ENCODE results near the gene ZNF549.

The ZNF549 gene

DNA sequence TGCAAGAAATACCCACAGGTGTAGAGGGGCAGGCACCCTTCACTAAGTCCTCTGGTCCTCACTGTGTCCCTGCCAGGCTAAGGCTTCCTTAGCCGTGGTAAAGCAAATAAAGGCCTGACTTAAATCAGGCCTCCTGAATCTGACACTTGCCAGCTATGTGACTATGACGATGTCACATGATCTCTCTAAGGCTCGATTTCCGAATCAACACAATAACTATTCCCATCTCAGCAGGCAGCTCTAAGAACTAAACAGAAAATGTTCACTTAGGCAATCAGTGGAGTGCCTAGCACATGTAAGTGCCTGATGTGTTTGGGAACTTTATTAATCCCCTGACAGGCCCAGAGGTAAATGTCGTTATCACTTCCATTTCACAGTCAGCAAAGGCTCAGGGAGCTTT lies 30.5 kb downstream of the ZNF549 start:
- Mint-ChIP-seq H3K36me3 (peaks cover 48% of the 10 kb centered on the region), H3K4me1 (ENCODE audit: low read depth) (peaks cover 33% of the 10 kb centered on the region), H3K27me3 (no peaks in the 10 kb centered on the region), H3K27ac (no peak overlapping the region), H3K9me3 (ENCODE audit: low read depth) (peaks cover 14% of the 10 kb centered on the region), H3K4me3 (peak overlapping the region; percentile 92)

DNA sequence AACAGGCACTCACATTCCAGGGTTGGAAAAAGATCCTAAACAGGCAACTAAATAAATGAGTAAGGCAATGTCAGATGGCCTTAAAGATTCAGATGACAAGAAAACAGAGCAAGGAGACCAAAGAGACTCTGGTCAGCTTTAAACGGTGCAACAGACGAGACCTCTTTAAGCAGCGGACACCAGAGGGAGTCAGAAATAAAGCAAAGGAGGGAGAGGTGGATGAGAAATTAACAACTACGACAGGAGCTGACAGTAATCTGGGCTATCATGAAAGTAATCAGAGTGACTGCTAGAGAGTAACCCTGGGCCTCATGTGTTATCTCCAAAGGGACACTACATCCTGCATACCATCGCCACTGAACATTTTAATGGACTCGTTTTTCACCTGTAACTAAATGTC lies 31.4 kb downstream of the ZNF549 start:
- Mint-ChIP-seq H3K4me1 (ENCODE audit: low read depth) (peaks cover 33% of the 10 kb centered on the region), H3K36me3 (peaks cover 45% of the 10 kb centered on the region), H3K9me3 (ENCODE audit: low read depth) (peaks cover 15% of the 10 kb centered on the region)

DNA sequence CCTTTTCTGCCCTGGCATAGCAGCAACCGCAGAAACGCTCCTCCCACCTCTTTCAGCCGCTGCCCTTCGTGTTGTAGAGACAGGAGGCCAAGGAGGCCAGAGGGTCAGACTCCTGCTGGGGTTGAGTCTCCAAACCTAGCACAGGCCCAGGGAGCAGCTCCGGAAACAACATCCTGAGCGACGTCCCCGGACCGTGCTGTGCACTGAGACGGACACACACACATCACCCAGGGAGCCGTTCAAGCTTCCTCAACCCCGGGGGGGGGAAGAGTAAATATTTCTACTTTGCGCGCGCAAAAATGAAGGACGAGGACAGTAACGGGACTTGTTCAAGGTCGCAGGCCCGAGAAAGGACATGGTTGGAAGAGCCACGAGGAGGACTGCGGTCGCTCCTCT lies 31.9 kb downstream of the ZNF549 start:
- Mint-ChIP-seq H3K36me3 (peaks cover 46% of the 10 kb centered on the region), H3K27me3 (no peaks in the 10 kb centered on the region), H3K4me3 (peak overlapping the region; percentile 92), H3K9me3 (ENCODE audit: low read depth) (peaks cover 18% of the 10 kb centered on the region), H3K27ac (peak overlapping the region; percentile 87), H3K4me1 (ENCODE audit: low read depth) (peaks cover 33% of the 10 kb centered on the region)

More for the DNA sequence above, 31.4 kb downstream of the ZNF549 start:
- peak overlapping the region; percentile 87 for H3K27ac Mint-ChIP-seq
- no peaks in the 10 kb centered on the region for H3K27me3 Mint-ChIP-seq
- peak overlapping the region; percentile 92 for H3K4me3 Mint-ChIP-seq

DNA sequence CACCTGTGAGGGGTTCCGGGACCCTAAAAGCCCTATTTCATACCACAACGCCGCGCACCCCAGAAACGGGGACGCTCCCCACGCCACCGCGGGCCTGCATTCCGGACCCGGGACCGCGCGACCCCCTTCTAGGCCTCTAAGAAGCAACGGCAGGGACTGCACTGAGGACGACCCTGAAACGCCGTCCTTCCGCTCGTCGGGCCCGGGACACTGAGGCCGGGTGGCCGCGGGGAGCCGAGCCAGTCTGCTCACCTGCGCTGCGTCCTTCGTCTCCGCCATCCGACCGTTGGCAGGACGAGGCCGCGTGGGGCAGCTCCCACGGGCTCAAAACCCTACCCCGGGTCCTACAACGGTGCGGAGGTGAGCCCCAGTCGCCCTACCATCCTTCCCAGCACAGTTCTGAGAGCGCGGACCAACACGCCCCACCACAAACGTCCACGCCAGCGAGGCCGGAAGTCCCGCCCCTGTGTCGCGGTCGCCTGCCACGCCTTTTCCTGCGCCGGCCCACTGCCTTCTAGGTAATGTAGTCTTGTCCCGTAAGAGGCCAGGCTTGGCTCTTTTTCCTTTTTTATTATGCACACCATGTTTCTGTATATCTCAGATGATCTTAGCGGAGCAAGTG lies 32.4 kb downstream of the ZNF549 start, which contains the start of gene ZNF550:
TSS of gene ZNF550 (minus strand) at position 460 of the 622 bp plus-strand sequence. CDS start at position 279, 181 bp downstream.
- Mint-ChIP-seq H3K36me3 (peaks cover 41% of the 10 kb centered on the region), H3K27ac (peak within 1 kb of the TSS; percentile 92), H3K9me3 (ENCODE audit: low read depth) (peaks cover 18% of the 10 kb centered on the region), H3K4me3 (peak within 1 kb of the TSS; percentile 92), H3K27me3 (no peaks in the 10 kb centered on the region), H3K4me1 (ENCODE audit: low read depth) (peaks cover 33% of the 10 kb centered on the region)

DNA sequence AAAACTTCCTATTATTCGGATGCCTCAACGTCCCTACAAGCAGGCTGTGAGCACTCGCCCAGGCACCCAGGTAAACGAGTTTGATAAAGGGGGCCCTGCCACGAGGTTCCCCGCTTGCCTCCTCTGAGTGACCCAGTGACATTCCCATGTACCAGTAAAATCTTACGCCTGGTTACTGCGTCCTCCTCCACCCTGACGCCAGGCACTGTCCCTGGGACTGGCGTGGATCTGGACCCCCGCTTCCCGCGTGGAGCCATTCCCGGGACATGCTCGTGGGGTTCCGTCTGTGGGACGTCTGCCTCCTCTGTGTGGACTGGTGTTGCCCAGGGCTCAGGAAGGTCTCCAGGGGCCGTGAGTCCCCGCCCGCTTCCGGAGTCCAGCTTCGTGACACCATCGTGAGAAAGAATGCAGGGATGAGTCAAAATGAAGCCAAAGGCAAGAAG lies 32.9 kb downstream of the ZNF549 start:
- Mint-ChIP-seq H3K27me3 (no peaks in the 10 kb centered on the region), H3K27ac (peak overlapping the region; percentile 92), H3K9me3 (ENCODE audit: low read depth) (peaks cover 15% of the 10 kb centered on the region), H3K36me3 (peaks cover 35% of the 10 kb centered on the region), H3K4me1 (ENCODE audit: low read depth) (peaks cover 33% of the 10 kb centered on the region), H3K4me3 (peak overlapping the region; percentile 92)

DNA sequence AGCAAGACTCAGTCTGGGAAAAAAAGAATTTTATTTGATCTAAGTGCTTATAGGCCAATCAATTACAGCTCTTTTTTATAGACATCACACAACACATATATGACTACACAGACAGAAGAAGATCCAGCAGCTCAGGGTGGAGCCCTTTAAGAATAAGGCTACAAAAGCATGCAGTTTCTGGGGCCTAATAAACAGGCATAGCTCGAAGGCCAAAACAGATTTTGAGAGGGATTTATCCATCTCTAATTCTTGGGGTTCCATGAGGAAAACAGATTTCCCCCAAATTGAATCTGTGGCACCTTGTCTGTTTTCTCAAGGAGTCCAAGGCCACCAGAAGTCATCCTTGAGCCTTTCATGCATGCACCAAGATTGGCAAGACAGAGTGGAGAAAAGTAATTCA lies 36.4 kb downstream of the ZNF549 start:
- Mint-ChIP-seq H3K9me3 (ENCODE audit: low read depth) (peaks cover 29% of the 10 kb centered on the region), H3K36me3 (peaks cover 23% of the 10 kb centered on the region), H3K4me3 (no peak overlapping the region)

DNA sequence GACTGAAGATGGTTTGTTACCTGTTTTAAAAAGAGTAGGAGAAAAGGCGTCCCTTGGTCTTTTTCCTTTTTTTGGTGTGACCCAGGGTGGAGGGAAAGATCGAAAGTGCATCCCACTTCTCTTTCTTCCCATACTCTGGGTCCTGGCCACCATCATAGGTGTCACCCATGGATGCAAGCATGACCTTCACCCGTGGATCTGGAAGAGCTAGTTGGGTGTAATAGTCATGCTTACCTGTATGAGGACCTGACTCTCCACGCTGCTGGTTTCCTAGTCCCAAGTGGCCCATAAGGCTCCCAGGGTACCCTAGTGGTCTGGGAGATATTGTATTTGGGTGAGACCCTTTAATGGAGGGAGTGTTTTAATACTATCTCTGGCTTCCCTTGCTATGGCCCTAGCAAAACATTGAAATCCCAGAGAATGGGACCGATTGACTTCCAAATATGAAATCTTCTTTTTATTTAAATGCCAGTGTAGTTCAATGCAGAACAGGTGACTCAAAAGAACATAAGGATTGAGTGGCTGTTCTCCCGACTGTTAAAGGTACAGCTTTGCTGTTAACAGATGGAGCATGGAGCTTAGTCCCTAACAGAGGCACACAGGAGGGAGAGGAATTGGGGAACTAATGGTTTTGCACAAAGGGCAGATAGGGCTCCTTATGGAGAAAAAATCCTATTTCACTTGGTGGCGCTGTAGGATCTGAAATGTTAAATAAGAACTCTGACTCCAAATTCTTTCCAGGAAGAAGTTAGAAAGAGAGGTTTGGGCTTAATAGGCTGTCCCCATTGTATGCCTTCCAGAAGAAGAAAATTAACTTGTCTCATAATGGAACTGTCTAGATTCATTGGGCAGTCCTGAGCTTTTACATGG lies 39.5 kb downstream of the ZNF549 start:
- H3K36me3 Mint-ChIP-seq: peaks cover 21% of the 10 kb centered on the region
- H3K9me3 Mint-ChIP-seq (ENCODE audit: low read depth): peaks cover 31% of the 10 kb centered on the region
- H3K27ac Mint-ChIP-seq: no peak overlapping the region
- no peak overlapping the region for H3K4me3 Mint-ChIP-seq
- H3K4me1 Mint-ChIP-seq (ENCODE audit: low read depth): no peaks in the 10 kb centered on the region
- no peaks in the 10 kb centered on the region for H3K27me3 Mint-ChIP-seq

More for the DNA sequence above, 36.4 kb downstream of the ZNF549 start:
- peaks cover 19% of the 10 kb centered on the region for H3K4me1 Mint-ChIP-seq (ENCODE audit: low read depth)
- no peaks in the 10 kb centered on the region for H3K27me3 Mint-ChIP-seq
- no peak overlapping the region for H3K27ac Mint-ChIP-seq

DNA sequence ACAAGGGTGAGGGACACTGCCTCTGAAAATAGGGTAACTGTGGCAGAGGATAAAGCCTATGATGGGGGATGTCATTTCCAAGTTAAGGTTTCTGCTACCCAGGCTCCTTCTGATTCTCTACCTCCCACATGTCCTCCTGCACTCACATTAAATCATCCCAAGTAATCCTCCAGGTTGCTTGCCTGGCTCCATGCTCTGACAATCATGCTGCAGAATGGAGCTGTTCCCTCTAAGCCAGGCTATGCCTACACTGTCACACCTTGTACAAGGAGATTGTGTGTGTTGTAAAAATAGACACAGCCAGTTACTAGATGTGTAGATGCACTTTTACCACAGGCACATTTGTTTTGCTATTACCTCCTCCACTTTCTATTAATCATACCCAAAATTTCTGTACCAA lies 43.6 kb downstream of the ZNF549 start:
- Mint-ChIP-seq H3K36me3 (peaks cover 40% of the 10 kb centered on the region), H3K4me3 (no peak overlapping the region), H3K27me3 (no peaks in the 10 kb centered on the region), H3K9me3 (ENCODE audit: low read depth) (peaks cover 20% of the 10 kb centered on the region), H3K4me1 (ENCODE audit: low read depth) (no peaks in the 10 kb centered on the region), H3K27ac (no peak overlapping the region)

DNA sequence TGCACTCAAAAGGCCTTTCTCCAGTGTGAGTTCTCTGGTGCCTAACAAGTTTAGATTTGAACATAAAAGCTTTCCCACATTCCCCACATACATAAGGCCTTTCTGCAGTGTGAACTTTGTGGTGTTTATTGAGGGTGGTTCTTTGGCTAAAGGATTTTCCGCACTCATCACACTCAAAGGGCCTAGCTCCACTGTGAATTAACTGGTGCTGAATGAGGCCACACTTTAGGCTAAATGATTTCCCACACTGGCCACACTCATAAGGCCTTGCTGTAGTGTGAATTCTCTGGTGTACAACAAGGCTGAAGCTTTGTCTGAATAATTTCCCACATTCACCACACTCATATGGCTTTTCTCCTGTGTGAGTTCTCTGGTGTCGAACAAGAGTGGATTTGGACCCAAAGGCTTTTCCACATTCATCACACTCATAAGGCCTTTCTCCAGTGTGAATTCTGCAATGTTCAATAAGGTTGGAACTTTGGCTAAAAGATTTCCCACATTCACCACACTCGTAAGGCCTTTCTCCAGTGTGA lies 45.3 kb downstream of the ZNF549 start:
- Mint-ChIP-seq H3K4me1 (ENCODE audit: low read depth) (peaks cover 10% of the 10 kb centered on the region), H3K27ac (no peak overlapping the region), H3K4me3 (no peak overlapping the region), H3K36me3 (peaks cover 55% of the 10 kb centered on the region), H3K9me3 (ENCODE audit: low read depth) (peaks cover 26% of the 10 kb centered on the region), H3K27me3 (no peaks in the 10 kb centered on the region)

DNA sequence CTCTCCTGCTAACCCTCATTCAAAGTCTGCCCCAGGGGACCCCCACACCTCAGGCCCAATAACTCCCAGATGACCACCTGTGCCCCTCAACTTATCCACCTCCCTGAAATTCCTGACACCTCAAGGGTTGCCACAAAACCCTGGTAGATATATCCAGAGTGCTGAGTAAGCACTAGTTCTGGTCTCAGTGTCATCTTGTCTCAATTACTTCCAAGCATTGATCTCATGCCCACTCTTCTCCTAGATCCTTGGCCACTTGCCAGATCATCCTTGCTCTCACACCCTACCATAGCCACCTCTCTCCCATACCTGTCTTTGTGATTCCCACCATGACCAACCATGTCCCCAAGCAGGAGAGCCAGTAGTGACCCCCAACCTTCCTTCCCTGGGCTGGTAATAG lies 49.5 kb downstream of the ZNF549 start:
- peaks cover 23% of the 10 kb centered on the region for H3K4me1 Mint-ChIP-seq (ENCODE audit: low read depth)
- H3K27ac Mint-ChIP-seq: no peak overlapping the region
- H3K4me3 Mint-ChIP-seq: peak overlapping the region; percentile 71
- H3K9me3 Mint-ChIP-seq (ENCODE audit: low read depth): peaks cover 27% of the 10 kb centered on the region
- H3K27me3 Mint-ChIP-seq: no peaks in the 10 kb centered on the region
- H3K36me3 Mint-ChIP-seq: peaks cover 52% of the 10 kb centered on the region

DNA sequence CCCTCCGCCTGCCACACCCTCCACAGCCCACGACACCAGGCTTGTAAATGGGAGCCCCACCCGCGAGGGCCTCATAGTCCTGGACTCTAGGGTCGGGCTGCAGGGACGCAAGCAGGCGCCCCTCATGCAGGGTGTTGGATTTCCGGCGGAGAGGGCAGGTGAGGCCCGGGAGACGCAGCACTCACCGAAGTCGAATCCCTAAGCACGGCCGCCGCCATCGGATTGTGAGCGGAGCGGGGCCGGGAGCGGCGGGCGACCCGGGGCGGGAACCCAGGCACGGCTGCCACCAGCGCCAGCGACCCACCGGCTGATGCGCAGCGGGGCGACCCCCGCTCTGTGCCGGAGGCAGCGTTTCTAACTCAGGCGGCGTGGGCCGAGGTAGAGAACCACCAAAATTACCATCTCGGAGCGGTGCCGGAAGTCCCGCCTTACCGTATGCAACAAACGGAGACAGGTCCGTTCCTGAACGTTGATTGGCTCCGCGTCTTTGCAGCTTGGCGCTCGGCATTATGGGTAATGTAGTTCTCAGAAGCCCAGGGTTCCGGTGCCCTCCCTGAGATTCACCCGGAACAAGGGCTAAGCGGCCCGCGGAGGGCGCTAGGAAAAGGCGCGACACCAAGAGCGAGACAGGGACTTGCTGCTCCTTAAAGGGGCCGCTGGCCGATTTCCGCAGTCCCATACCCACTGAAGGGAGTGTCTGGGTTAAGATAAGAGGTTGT lies 51.5 kb downstream of the ZNF549 start, which contains the start of gene ZNF416:
TSS of gene ZNF416 (minus strand) at position 425 of the 719 bp plus-strand sequence. CDS start at position 218, 207 bp downstream.
- H3K36me3 Mint-ChIP-seq: peaks cover 36% of the 10 kb centered on the region
- H3K27me3 Mint-ChIP-seq: no peaks in the 10 kb centered on the region
- peak within 1 kb of the TSS; percentile 73 for H3K27ac Mint-ChIP-seq
- peaks cover 27% of the 10 kb centered on the region for H3K9me3 Mint-ChIP-seq (ENCODE audit: low read depth)
- H3K4me1 Mint-ChIP-seq (ENCODE audit: low read depth): peaks cover 25% of the 10 kb centered on the region
- peak within 1 kb of the TSS; percentile 84 for H3K4me3 Mint-ChIP-seq

DNA sequence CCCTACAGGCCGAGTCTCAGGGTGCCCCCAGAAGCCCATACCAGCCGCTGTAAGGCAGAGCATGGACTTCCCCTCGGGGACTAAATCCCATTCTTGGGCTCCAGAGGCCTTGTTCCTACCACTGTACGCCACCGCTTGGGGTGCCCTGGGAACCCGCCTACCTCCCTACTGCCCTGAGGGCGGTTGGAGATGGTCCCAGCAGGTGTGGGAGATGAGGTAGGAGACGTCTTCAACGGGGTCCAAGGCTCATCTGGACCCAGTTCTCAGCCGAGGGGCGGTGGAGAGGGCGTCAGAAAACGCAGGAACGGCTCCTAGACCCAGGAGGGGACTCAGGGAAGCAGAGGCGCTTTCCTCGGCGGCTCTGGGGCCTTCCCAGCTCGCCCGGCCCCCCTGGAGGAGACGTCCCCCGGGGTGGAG lies 56.0 kb downstream of the ZNF549 start:
- Mint-ChIP-seq H3K9me3 (ENCODE audit: low read depth) (peaks cover 24% of the 10 kb centered on the region), H3K36me3 (peaks cover 32% of the 10 kb centered on the region), H3K27ac (no peak overlapping the region), H3K27me3 (no peaks in the 10 kb centered on the region), H3K4me3 (peak overlapping the region; percentile 40), H3K4me1 (ENCODE audit: low read depth) (peaks cover 20% of the 10 kb centered on the region)

DNA sequence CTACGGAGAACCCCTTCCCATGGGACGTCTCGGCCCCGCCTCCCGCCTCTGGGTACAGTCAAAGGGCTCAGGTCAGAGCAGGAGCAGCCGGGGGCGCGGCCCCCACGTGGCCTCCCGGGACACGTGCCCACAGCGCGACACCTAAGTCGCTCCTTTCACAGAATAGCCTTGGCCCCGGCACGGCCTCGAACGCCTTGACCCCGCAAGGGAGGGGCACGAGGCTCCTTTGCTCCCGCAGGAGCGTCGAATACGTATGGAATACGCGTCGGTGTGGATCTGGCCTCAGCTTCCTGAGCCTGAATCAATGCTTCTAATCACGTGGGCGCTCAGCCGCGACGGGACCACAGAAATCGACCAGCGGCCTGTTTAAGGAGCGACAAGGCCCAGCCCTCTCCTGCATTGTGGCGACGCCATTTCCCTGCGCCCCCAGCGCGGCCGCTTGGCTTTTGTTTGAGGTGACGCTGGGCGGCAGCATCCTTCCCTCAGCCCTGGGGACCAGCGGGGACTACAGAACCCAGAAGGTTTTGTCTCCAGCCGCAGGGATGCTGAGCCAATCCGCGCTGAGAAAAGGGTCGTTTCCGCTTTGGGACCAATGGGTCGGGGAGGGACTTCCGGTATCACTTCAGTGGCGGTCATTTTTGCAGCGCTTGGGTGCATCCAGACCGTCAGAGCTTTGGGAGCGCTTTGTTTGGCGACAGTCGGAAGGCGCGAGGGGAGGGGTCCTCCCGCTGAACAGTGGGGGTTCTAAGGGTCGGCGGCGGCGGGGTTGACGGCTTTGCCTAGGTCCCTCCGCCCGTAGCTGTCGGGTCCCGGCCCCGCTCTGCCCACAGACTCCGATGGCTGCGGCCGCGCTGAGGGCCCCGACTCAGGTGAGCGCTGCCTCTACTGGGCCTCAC lies 56.6 kb downstream of the ZNF549 start, which contains the start of gene ZIK1:
TSS of gene ZIK1 (plus strand) at position 625 of the 896 bp plus-strand sequence. CDS start at position 837, 212 bp downstream.
- Mint-ChIP-seq H3K27me3 (no peaks in the 10 kb centered on the region), H3K36me3 (peaks cover 37% of the 10 kb centered on the region), H3K4me3 (peak within 1 kb of the TSS; percentile 94)

More for the DNA sequence above, 56.6 kb downstream of the ZNF549 start, which contains the start of gene ZIK1:
- Mint-ChIP-seq H3K27ac (peak within 1 kb of the TSS; percentile 81), H3K9me3 (ENCODE audit: low read depth) (peaks cover 25% of the 10 kb centered on the region), H3K4me1 (ENCODE audit: low read depth) (peaks cover 17% of the 10 kb centered on the region)

All from activated naive CD8-positive, alpha-beta T cell (primary cell).